Measurements from ENCODE around the gene NCAPD2.
A peak's percentile ranks its signal among the peaks of the same experiment; 100 is the strongest.

The NCAPD2 gene

DNA sequence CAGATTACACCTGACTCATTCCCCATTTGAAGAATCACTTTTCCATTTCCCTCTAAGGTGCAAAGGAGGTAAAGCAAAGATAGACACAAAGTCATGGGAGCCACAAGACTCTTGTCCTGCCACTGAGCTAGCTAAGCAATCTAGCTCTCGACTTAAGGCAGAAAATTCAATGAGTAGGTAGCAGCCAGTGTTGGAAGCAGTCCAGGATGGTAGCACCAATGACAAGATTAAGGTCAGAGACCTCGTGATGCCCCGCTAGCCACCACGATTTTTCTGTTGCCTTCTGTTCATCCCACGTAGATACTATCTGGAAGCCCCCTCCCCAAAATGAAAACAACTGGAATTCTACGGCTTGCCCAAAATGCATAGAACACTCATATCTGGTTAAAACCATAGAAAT, 24.8 kb upstream of the NCAPD2 start:
- H3K36me3 ChIP-seq (ENCODE audit: control insufficient read depth in 2 of 2, insufficient read depth in 1 of 2, low read length in 2 of 2): peaks cover 7 to 27% of the 10 kb centered on the region in 2 experiments
- H3K9me3 ChIP-seq (ENCODE audit: control insufficient read depth, insufficient read depth, low read depth, low read length): no peaks in the 10 kb centered on the region
- CTCF ChIA-PET: interaction anchor here (0.6 to 2.2 kb wide), 6 partner anchors 45 to 480 kb away, joined by 3 to 11 read pairs (median 6); no protein-coding TSS in a partner anchor
- no peak overlapping the region for H3K4me3 ChIP-seq (ENCODE audit: low read depth, low read length)
- POLR2A ChIA-PET: interaction anchor here (0.6 to 3.5 kb wide), 8 partner anchors 9 to 133 kb away, joined by 6 to 74 read pairs (median 21); partner anchors contain the start of genes GAPDH and MRPL51
- peaks cover 2% of the 10 kb centered on the region; the same call in 1 of the 2 replicates for H3K4me1 ChIP-seq (ENCODE audit: control insufficient read depth, insufficient read depth, low read length)
- no peak overlapping the region for H3K27ac ChIP-seq (ENCODE audit: extremely low read depth, low read depth, low read length)
- TF ChIP-seq ZNF211 (tag by site-specific recombination; IDR thresholded peaks at IDR 0.05; ENCODE audit: low read depth) (no peak), SETDB1 (IDR thresholded peaks at IDR 0.05; ENCODE audit: insufficient read length, low read length) (no peak), ZNF677 (tag by site-specific recombination; IDR thresholded peaks at IDR 0.05) (no peak), ZNF350 (tag by site-specific recombination; IDR thresholded peaks at IDR 0.05) (no peak)
- TF ChIP-seq, protein P1, sequence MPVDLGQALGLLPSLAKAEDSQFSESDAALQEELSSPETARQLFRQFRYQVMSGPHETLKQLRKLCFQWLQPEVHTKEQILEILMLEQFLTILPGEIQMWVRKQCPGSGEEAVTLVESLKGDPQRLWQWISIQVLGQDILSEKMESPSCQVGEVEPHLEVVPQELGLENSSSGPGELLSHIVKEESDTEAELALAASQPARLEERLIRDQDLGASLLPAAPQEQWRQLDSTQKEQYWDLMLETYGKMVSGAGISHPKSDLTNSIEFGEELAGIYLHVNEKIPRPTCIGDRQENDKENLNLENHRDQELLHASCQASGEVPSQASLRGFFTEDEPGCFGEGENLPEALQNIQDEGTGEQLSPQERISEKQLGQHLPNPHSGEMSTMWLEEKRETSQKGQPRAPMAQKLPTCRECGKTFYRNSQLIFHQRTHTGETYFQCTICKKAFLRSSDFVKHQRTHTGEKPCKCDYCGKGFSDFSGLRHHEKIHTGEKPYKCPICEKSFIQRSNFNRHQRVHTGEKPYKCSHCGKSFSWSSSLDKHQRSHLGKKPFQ (tag by site-specific recombination; IDR thresholded peaks at IDR 0.05): no peak

DNA sequence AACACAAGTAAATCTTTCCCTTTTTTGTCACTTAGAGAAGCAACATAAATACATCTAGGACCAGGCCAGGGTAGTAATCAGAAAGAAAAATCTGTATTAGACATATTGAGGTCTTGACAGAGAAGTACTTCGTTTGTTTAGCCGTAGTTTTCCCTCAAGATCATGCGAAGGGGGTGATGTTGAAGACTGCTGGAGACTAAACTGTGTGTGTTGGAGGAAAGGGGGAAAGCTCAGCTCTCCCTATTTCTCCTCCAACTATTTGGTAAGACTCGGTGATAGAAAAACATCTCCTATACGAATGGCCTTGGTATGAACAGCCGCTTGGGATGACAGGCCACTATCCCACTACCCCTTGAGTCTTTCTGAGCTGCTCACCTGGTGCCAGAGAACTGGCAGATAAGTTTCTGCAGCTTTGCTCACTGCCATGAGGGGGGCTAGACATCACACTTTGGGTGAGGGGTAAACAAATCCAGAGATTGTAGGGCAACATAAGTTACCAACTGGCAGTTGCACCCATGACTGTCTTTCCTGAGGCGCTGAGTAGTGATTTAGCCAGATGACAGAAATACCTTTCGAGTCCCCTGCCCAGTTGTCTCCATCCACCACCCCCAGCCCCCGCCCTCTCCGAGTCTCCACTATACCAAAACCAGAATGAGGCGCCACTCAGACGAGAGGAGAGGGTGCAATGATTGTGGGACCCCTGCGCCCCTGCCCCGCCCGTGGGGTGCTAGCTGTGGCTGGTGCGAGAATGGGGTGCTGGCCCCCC, 24.1 kb upstream of the NCAPD2 start:
- ChIA-PET POLR2A (interaction anchor here (0.5 to 3.5 kb wide), 38 partner anchors 10 to 274 kb away, joined by 3 to 74 read pairs (median 6); partner anchors contain the start of genes GAPDH, MRPL51, PLEKHG6 and TAPBPL), CTCF (interaction anchor here (0.6 to 2.2 kb wide), 7 partner anchors 14 to 297 kb away, joined by 3 to 11 read pairs (median 4); no protein-coding TSS in a partner anchor)
- Histone ChIP-seq H3K4me3 (ENCODE audit: low read depth, low read length) (peak overlapping the region; percentile 81), H3K4me1 (ENCODE audit: control insufficient read depth, insufficient read depth, low read length) (peaks cover 2% of the 10 kb centered on the region; the same call in 1 of the 2 replicates), H3K27ac (ENCODE audit: extremely low read depth, low read depth, low read length) (peak overlapping the region; percentile 35; the same call in 1 of the 2 replicates), H3K36me3 (ENCODE audit: control insufficient read depth in 2 of 2, insufficient read depth in 1 of 2, low read length in 2 of 2) (peaks cover 2 to 20% of the 10 kb centered on the region in 2 experiments), H3K9me3 (ENCODE audit: control insufficient read depth, insufficient read depth, low read depth, low read length) (no peaks in the 10 kb centered on the region)
- no peak for TF ChIP-seq HOXA7 (CRISPR knock-in tag; IDR thresholded peaks at IDR 0.05; ENCODE audit: borderline replicate concordance)
- no peak for TF ChIP-seq SP3 (tag by site-specific recombination; IDR thresholded peaks at IDR 0.05)
- no peak for TF ChIP-seq KLF8 (tag by site-specific recombination; IDR thresholded peaks at IDR 0.05)
- TF ChIP-seq, protein P2, sequence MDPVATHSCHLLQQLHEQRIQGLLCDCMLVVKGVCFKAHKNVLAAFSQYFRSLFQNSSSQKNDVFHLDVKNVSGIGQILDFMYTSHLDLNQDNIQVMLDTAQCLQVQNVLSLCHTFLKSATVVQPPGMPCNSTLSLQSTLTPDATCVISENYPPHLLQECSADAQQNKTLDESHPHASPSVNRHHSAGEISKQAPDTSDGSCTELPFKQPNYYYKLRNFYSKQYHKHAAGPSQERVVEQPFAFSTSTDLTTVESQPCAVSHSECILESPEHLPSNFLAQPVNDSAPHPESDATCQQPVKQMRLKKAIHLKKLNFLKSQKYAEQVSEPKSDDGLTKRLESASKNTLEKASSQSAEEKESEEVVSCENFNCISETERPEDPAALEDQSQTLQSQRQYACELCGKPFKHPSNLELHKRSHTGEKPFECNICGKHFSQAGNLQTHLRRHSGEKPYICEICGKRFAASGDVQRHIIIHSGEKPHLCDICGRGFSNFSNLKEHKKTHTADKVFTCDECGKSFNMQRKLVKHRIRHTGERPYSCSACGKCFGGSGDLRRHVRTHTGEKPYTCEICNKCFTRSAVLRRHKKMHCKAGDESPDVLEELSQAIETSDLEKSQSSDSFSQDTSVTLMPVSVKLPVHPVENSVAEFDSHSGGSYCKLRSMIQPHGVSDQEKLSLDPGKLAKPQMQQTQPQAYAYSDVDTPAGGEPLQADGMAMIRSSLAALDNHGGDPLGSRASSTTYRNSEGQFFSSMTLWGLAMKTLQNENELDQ (tag by site-specific recombination; IDR thresholded peaks at IDR 0.05; ENCODE audit: low read depth): no peak
- no peak for TF ChIP-seq ZNF560 (tag by site-specific recombination; IDR thresholded peaks at IDR 0.05; ENCODE audit: borderline replicate concordance)
- no peak for TF ChIP-seq ZNF248 (tag by site-specific recombination; IDR thresholded peaks at IDR 0.05)
- TF ChIP-seq, protein P3, sequence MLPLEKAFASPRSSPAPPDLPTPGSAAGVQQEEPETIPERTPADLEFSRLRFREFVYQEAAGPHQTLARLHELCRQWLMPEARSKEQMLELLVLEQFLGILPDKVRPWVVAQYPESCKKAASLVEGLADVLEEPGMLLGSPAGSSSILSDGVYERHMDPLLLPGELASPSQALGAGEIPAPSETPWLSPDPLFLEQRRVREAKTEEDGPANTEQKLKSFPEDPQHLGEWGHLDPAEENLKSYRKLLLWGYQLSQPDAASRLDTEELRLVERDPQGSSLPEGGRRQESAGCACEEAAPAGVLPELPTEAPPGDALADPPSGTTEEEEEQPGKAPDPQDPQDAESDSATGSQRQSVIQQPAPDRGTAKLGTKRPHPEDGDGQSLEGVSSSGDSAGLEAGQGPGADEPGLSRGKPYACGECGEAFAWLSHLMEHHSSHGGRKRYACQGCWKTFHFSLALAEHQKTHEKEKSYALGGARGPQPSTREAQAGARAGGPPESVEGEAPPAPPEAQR (tag by site-specific recombination; IDR thresholded peaks at IDR 0.05): no peak
- no peak for TF ChIP-seq ZNF664 (tag by site-specific recombination; IDR thresholded peaks at IDR 0.05)
- TF ChIP-seq, protein P4, sequence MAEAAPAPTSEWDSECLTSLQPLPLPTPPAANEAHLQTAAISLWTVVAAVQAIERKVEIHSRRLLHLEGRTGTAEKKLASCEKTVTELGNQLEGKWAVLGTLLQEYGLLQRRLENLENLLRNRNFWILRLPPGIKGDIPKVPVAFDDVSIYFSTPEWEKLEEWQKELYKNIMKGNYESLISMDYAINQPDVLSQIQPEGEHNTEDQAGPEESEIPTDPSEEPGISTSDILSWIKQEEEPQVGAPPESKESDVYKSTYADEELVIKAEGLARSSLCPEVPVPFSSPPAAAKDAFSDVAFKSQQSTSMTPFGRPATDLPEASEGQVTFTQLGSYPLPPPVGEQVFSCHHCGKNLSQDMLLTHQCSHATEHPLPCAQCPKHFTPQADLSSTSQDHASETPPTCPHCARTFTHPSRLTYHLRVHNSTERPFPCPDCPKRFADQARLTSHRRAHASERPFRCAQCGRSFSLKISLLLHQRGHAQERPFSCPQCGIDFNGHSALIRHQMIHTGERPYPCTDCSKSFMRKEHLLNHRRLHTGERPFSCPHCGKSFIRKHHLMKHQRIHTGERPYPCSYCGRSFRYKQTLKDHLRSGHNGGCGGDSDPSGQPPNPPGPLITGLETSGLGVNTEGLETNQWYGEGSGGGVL (tag by site-specific recombination; IDR thresholded peaks at IDR 0.05): 0 out of 2 replicates have a peak, but pooled peaks have one; percentile 43
- no peak for TF ChIP-seq ZNF658 (tag by site-specific recombination; IDR thresholded peaks at IDR 0.05)
- no peak for TF ChIP-seq ZNF404 (tag by site-specific recombination; IDR thresholded peaks at IDR 0.05)
- TF ChIP-seq, protein P5, sequence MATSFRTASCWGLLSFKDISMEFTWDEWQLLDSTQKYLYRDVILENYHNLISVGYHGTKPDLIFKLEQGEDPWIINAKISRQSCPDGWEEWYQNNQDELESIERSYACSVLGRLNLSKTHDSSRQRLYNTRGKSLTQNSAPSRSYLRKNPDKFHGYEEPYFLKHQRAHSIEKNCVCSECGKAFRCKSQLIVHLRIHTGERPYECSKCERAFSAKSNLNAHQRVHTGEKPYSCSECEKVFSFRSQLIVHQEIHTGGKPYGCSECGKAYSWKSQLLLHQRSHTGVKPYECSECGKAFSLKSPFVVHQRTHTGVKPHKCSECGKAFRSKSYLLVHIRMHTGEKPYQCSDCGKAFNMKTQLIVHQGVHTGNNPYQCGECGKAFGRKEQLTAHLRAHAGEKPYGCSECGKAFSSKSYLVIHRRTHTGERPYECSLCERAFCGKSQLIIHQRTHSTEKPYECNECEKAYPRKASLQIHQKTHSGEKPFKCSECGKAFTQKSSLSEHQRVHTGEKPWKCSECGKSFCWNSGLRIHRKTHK (tag by site-specific recombination; IDR thresholded peaks at IDR 0.05): no peak
- TF ChIP-seq, protein P6, sequence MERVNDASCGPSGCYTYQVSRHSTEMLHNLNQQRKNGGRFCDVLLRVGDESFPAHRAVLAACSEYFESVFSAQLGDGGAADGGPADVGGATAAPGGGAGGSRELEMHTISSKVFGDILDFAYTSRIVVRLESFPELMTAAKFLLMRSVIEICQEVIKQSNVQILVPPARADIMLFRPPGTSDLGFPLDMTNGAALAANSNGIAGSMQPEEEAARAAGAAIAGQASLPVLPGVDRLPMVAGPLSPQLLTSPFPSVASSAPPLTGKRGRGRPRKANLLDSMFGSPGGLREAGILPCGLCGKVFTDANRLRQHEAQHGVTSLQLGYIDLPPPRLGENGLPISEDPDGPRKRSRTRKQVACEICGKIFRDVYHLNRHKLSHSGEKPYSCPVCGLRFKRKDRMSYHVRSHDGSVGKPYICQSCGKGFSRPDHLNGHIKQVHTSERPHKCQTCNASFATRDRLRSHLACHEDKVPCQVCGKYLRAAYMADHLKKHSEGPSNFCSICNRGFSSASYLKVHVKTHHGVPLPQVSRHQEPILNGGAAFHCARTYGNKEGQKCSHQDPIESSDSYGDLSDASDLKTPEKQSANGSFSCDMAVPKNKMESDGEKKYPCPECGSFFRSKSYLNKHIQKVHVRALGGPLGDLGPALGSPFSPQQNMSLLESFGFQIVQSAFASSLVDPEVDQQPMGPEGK (tag by site-specific recombination; IDR thresholded peaks at IDR 0.05): peak; percentile 71; the same call in 1 of the 2 replicates
- TF ChIP-seq GLI2 (tag by site-specific recombination; IDR thresholded peaks at IDR 0.05; ENCODE audit: borderline replicate concordance, low read depth): no peak
